ENCODE results near the gene SEC31A.
A peak's percentile ranks its signal among the peaks of the same experiment; 100 is the strongest.
"Not testable (repeated sequence)": the region's sequence is repeated elsewhere in the genome, so short reads cannot be mapped to it uniquely, and the experiment has no call there.

SEC31A gene, protein sequence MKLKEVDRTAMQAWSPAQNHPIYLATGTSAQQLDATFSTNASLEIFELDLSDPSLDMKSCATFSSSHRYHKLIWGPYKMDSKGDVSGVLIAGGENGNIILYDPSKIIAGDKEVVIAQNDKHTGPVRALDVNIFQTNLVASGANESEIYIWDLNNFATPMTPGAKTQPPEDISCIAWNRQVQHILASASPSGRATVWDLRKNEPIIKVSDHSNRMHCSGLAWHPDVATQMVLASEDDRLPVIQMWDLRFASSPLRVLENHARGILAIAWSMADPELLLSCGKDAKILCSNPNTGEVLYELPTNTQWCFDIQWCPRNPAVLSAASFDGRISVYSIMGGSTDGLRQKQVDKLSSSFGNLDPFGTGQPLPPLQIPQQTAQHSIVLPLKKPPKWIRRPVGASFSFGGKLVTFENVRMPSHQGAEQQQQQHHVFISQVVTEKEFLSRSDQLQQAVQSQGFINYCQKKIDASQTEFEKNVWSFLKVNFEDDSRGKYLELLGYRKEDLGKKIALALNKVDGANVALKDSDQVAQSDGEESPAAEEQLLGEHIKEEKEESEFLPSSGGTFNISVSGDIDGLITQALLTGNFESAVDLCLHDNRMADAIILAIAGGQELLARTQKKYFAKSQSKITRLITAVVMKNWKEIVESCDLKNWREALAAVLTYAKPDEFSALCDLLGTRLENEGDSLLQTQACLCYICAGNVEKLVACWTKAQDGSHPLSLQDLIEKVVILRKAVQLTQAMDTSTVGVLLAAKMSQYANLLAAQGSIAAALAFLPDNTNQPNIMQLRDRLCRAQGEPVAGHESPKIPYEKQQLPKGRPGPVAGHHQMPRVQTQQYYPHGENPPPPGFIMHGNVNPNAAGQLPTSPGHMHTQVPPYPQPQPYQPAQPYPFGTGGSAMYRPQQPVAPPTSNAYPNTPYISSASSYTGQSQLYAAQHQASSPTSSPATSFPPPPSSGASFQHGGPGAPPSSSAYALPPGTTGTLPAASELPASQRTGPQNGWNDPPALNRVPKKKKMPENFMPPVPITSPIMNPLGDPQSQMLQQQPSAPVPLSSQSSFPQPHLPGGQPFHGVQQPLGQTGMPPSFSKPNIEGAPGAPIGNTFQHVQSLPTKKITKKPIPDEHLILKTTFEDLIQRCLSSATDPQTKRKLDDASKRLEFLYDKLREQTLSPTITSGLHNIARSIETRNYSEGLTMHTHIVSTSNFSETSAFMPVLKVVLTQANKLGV

DNA sequence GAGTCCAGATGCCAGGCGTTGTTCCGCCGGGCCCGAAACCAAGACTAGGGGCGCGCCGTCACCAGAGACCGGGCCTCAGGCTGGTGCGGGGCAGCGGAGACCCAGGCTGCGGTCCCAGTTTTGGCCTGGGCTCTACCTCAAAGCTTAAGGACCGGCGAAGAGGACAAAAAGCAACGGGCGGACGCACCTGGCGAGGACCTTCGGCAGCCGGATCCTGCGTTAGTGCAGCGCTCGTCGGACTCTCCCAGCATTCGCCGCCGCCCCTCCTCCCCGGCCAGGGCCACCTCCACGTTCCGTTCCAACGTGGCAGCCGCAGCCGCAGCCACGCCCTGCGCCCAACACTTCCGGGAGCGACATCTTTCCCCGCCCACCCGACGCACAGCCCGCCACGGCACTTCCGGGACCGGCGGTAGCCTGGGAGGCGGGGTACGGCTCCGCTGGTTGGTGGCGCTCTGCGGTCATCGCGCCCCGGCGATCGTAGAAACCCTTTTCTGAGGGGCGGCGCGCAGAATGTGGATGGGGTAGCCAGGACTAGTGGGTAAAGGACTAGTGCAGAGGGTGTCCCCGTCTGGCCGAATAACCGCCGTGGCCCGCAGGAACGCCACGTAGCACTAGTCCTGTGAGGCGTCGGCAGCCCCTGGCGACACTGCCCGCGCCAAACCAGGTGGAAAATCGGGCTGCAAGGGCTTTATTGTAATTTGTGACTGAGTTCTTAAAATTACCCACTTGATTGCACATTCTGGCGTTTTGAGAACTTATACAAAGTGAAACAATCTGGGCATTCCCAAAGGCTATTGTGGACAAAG is at the start of gene SEC31A:
SEC31A (minus strand) TSS at position 253 of the 806 bp plus-strand sequence. CDS start 9,217 bp downstream, outside the sequence.
- peak; percentile 92 to 93 for DNase-seq (ENCODE audit: low read depth in 2 of 2)

DNA sequence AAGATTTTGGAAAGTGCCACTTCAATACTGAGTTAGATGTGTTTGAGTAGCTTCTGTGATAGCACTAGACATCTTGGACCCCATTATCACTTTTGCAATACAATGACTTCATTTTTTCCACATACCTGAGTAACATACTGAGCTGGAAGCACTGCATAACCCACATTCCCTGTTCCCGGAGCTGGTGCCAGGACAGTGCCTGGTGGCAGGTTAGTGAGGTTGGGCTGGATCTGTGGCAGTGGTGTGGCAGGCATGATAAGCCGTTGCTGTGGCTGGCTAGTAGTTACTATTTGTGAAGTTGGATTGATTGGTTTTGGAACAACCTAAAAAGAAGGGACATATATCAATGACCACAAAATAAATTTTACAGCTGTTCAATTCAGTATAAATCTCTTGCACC is 48.5 kb upstream of the SEC31A start:
- no peak for DNase-seq (ENCODE audit: low read depth in 2 of 2)

DNA sequence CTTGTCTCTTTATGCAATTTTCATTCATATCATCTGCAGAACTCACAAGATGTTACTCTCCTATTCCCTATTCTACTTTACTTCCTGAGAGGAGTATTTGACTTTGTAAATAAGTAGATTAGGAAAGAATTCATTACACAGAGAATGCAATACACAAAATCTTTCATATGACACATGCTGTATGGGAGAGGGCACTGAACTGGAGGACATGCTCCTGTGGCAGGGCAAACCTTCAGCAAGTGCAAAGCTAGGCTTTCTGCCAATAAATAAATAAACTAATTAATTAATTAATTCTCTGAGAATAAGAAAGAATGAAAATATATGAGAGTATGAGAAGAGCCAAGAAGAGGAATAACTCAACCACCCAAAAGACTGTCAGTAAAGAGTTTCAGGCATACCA is 43.5 kb upstream of the SEC31A start:
- no peak for DNase-seq (ENCODE audit: low read depth in 2 of 2)

DNA sequence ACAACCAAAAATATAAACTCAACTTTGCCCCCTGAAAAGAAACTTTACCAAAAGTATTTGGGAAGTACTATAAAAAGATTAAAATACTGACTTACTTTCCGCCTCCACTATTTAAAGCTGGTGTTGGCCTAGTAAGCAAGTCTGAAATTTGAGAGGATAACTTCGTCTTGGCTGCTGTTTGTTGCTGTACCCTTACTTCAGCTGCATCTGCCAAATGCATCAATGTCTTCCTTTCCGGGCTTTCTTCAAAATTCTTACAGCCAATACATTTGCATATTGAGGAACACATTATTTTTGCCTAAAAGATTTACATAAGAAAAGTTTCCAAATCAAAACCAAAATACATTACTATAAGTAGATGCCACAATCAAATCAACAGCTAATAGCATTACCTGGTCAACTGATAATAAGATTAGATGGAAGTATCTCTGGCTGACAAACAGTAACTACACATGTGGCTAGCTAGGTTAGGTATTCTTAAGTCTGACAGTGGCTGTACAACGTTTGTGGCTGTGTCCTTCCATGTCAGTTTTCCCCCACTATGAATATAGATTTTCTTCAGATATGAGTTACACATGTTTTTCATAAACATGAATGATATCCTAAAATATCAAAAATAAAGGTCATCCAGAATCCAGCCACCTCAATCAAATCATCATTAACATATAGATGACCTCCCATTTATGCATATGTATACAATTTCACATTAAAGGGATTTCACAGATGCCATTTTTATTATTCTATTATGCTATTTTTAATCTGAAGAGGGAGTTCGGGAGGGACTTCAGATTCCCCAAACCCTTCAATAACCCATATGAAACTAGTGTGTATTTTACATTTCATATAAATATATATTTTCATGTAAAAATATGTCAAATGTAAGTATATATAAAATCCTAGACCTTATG is 40.1 kb upstream of the SEC31A start:
- DNase-seq (ENCODE audit: low read depth in 2 of 2) = no peak

DNA sequence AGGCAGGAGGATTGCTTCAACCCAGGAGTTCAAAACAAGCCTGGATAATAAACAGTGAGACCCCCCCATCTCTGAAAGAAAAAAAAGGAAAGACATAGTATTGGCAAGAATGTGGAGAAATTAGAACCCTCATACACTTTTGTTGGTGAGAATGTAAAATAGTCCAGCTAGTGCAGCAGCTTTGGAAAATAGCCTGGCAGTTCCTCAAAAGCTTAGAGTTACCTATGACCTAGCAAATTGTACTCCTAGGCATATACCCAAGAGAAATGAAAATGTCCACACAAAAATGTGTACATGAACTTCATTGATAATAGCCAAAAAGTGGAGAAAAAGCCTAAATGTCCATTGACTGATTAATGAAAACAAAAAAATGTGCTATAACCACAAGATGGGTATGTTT is 30.8 kb upstream of the SEC31A start:
- no peak for DNase-seq (ENCODE audit: low read depth in 2 of 2)

DNA sequence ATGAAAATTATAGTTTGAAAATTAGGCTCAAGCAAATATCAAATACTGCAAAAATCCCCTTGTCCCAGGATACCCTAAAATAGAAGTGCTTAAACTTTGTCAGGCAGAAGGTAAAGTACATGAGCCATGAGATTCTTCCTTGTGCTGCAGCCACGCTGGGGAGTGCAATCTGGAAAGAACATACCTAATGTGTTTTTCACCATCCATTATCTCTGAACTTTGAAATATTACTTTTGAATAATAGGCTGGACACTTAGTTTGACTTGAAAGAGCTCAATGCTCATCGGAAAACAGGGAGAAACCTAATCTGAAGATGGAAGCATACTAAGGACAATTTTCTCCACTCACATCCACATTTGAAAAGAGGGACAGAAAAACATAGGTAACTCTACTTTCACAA is 28.4 kb upstream of the SEC31A start:
- no peak for DNase-seq (ENCODE audit: low read depth in 2 of 2)

DNA sequence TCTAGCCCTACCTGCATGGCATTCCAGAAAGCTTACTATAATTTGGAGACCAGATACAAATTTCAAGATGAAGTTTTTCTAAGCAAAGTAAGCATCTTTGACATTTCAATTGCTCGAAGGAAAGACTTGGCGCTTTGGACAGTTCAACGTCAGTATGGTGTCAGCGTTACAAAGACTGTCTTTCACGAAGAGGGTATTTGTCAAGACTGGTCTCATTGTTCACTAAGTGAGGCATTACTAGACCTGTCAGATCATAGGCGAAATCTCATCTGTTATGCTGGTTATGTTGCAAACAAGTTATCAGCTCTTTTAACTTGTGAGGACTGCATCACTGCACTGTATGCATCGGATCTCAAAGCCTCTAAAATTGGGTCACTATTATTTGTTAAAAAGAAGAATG is 27.1 kb upstream of the SEC31A start:
- DNase-seq (ENCODE audit: low read depth in 2 of 2) = no peak

DNA sequence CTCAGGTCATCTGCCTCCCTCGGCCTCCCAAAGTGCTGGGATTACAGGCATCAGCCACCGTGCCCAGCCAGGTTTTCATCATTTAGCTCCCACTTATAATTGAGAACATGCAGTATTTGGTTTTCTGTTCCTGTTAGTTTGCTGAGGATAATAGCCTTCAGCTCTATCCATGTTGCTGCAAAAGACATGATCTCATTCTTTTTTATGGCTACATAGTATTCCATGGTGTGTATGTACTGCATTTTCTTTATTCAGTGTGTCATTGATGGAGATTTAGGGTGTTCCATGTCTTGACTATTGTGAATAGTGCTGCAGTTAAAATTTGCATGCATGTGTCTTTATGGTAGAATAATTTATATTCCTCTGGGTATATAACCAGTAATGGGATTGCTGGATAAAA is 23.0 kb upstream of the SEC31A start:
- DNase-seq (ENCODE audit: low read depth in 2 of 2) = not testable (repeated sequence)

DNA sequence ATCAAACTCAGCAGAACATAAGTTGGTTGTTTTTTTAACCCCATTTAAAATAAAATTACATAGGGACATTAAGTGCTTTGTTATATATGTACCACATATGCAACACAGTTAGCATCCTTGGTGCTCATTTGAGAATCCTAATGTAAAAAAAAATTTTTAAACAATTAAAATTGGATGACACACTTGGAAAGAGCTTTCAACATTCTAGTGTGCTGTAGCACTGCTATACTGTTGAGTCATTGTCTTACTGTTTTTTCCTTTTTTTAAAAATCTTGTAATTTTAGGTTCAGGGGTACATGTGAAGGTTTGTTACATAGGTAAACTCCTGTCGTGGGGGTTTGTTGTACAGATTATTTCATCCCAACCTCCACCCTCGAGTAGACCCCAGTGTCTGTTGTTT is 22.4 kb upstream of the SEC31A start:
- DNase-seq (ENCODE audit: low read depth in 2 of 2) = no peak

DNA sequence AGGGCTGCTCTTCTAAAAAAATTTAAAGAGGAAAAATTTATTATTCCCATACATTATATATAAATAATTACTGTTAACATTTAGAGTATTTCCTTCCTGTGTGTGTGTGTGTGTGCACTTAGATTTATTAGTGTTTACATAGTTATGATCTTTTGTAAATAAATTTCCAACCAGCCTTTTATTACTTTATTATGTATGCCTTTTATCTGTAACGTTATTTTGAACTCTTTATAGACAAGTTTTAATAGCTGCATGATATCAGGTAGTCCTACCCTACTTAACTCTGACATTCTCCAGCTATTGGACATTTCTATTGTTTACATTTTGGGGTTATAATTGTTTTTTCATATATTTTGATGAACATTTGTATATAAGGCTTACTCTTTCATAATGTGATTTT is 18.4 kb upstream of the SEC31A start:
- DNase-seq (ENCODE audit: low read depth in 2 of 2) = no peak

DNA sequence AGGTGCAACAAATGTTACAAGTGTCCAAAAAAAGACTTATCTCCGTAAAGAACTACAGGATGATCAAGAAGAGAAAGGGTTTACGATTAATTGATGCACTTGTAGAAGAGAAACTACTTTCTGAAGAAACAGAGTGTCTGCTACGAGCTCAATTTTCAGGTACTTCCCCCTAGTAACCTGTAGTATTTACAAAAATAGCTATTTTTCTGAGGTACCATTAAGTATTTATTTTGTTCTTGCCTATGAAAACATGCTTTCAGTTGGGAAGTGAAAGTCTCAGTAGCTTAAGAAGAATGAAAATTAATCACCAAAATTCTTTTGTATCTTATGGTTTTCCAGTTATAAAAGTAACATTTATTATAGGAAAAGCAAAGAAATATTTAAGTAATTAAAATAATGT is 15.5 kb upstream of the SEC31A start:
- no peak for DNase-seq (ENCODE audit: low read depth in 2 of 2)

DNA sequence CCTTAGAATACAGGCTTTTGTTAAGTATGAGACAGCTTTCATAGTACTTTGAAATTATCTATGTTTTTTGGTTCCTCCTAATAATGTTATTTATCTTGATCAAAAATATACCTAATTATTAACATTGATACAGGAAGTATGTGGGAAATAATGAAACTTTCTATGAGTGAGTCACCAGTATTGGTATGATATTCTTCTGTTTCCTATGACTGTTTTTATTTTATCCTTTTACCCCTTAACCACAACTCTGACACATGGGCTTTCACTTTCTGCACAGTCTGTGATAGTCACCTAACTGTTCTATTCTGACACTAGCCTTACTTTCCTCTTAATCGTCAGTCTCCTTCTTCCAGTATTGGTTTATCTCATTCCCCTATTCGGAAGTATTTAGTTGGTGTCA is 14.3 kb upstream of the SEC31A start:
- no peak for DNase-seq (ENCODE audit: low read depth in 2 of 2)

DNA sequence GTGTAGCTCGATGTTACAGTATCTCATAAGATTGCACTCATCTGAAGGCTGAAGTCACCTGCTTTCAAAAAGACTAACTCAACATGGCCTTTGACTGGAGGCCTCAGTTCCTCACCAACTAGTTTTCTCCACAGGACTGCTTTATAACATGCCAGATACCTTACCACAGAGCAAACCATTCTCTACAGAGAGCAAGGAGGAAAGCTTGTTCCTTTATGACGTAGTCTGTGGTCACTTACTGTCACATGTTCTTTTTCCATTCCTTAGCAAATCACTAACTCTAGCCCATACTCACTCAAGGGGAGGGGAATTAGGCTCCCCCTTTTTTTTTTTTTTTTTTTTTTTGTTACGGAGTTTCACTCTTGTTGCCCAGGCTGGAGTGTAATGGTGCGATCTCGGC is 12.8 kb upstream of the SEC31A start:
- no peak for DNase-seq (ENCODE audit: low read depth in 2 of 2)

DNA sequence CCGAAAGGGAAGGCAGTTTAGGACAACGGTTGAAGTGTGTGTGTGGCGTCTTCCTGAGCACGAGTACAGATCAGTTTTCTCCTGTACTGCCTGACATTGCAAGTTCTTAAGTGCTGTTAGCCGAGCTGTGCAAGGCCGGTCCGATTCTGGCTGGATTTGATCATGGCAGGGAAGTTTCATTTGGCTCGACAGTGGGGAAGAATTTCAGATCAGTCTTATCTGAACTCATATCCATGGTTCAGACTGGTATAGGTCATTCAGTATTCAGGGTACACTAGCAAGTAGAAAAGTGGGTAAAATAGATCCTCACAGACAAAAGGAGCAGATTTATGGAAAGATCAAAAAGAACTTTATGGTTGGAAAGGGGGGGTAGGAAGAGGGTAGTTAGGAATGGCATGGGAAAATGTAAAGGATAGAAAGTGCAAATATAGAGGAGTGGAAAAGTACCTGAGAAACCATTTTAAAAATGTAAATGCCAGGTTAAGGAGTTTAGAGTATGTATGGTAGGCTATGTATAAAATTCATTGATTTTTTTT is 10.3 kb upstream of the SEC31A start:
- DNase-seq (ENCODE audit: low read depth in 2 of 2) = no peak

DNA sequence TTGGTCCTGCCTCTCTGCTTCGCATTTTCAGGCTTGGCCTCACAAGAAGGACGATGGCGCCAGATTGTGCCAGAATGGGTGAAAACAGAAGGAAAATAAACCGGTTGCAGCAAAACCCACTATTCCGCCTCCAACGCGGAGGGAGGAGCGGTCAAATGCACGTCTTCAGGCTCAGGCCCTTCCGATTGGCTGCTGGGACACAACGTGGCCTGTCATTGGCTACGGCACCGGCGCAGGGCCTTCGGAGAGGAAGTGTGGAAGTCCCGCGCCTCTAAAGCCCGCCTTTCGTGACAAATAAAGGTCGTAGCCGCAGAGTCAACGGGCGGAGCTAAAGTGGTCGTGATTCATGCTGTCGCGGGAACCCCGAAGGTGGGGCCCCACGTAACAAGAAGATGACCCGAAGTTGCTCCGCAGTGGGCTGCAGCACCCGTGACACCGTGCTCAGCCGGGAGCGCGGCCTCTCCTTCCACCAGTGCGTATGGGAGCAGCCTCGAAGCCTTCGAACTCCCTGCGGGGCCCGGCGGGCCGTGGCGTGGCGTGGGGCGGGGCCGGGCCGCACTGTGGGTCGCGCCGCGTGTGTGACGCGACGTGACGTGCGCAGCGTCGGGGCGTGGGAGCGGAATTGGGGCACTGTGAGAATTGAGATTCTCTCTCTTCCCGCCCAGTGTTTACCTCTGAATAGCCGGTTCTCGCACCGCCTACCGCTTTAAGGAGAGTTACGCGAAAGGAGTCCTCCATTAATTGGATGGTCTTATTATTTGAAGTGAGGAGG is 9.6 kb upstream of the SEC31A start, which contains the start of gene THAP9:
THAP9 (plus strand) TSS at position 325 of the 772 bp plus-strand sequence; CDS start at position 393, 68 bp downstream.
- DNase-seq (ENCODE audit: low read depth in 2 of 2) = peak; percentile 99

DNA sequence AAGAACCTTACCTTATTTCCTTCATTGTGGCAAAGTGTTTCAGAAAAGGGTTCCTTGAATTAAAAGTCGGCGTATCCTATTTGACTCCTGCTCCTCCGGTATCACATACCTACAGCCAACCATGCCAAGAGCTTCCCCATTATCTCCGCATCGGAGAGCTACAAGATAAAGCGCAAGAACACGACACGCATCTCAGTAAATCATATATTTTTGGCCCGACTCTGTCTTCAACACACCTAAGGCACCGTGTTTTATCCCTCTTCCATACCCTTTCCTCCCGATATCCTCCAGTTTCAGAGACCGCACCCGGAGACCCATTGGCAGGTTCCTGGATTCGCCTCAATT is 9.1 kb upstream of the SEC31A start:
- no peak for DNase-seq (ENCODE audit: low read depth in 2 of 2)

DNA sequence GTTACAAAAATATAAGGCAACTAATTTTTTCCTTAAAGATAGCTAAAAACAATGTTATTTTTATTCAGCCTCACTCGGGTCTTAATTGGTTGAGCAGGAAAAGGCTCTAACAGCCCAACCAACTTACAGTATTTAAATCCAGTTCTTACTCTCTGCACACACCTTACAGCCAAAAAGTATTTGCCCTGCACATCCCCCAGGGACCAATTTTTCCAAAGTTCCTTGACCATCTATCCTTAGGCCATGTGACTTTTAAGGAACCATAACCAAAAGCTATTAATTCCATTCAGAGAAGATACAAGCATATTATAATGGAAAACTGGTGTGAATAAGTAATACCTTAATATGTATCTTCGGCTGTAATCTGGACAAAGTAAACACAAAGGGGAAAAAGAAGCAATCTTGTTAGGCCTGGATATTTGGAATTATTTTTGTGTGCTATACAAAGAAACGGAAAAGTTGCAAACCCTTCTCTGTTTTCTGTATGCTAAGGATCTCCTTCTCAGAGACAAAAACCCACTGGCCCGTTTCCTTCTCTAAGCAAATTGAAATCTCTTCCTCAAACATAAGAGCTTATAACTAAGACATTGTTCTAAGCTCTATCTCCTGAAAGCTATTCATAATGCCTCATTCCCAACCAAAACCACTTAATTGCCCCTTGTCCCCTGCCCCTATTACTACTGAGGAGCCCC is 8.6 kb upstream of the SEC31A start:
- no peak for DNase-seq (ENCODE audit: low read depth in 2 of 2)
